ENCODE data around the gene PSMD1. TPM values are rescaled to one million over a fixed set of nuclear protein-coding genes. Genes with fewer than 3 reads are reported as not detected.

The PSMD1 gene
- total and polyA plus RNA-seq, 2 donors (not counting 3 experiments of a cell fraction or from before 2014, with no cell fraction given): 163 to 209 TPM

DNA sequence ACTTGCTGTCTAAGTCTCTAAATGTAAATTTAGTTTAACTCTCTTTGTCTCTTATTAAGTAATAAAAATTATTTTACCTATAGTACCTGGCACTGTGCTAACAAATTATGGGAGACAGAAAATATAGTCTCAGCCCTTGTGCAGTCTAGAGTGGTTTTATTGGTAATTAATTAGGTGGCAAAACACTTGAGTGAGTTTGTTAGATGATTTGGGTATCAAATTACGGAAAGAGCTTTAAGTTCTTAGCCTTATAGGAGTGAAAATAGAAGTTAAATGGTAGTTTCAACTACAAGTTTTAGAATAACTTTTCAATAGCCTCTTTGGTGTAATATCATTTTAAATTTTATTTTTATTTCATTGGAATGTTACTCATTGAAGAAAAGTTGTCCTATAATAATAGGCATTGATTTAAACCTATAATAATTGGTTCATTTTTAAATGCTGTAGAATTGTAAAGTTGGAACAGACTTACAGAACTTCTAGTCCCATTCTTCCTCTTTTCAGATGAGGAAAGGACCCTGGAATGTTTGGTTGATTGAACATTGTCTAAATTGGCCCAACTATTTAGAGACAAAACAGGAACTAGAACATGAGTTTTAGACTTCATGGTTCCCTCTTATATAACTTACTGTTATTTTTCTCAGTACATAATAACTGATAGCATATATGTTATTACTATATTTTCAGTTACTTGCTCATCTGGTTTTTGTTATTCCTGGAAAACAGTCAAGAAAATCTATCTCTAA lies 78.4 kb downstream of the PSMD1 start:
- H3K4me1 ChIP-seq (ENCODE audit: control insufficient read depth, extremely low read depth, insufficient read depth, low read length): peaks cover 33% of the 10 kb centered on the region
- peaks cover 36% of the 10 kb centered on the region for H3K79me2 ChIP-seq (ENCODE audit: control insufficient read depth, insufficient read depth, low read length)
- ChIA-PET POLR2A (interaction anchor here (0.6 kb wide), 1 partner anchor 317 kb away, joined by 10 read pairs; no protein-coding TSS in a partner anchor), CTCF (interaction anchor here (1.0 kb wide), 1 partner anchor 10 kb away, joined by 3 read pairs; no protein-coding TSS in a partner anchor)
- no peak overlapping the region for H2AFZ ChIP-seq (ENCODE audit: low read depth, low read length)
- FAIRE-seq (no peak), DNase-seq (ENCODE audit: low read depth, low spot score) (peak; percentile 24)
- no peak overlapping the region for H3K4me2 ChIP-seq (ENCODE audit: insufficient read depth, low read length)
- intact Hi-C loops (cut with micrococcal nuclease) (no loop called here), dilution Hi-C loops (cut with MboI; ENCODE audit: extremely low pct_ligation_motif_present, low sequenced_read_pairs) (no loop called here)
- no peaks in the 10 kb centered on the region for H3K27me3 ChIP-seq (ENCODE audit: control insufficient read depth in 2 of 2, insufficient read depth in 2 of 2, low read length in 2 of 2)
- no peak overlapping the region for H3K9ac ChIP-seq (replicated peaks; ENCODE audit: extremely low read depth, insufficient read depth, low read length)
- peaks cover 0 to 4% of the 10 kb centered on the region in 2 experiments for H3K36me3 ChIP-seq (ENCODE audit: control insufficient read depth in 2 of 2, extremely low read depth in 1 of 2, insufficient read depth in 2 of 2, low read length in 2 of 2)
- no peaks in the 10 kb centered on the region for H3K9me1 ChIP-seq (replicated peaks; ENCODE audit: control insufficient read depth, extremely low read depth, insufficient read depth, low read length)
- H3K27ac ChIP-seq (ENCODE audit: insufficient read depth, low read depth, low read length): no peak overlapping the region
- H3K4me3 ChIP-seq (replicated peaks in 1 of 3; ENCODE audit: insufficient read depth in 1 of 3, low read depth in 1 of 3, low read length in 3 of 3): no peak overlapping the region
- H3K9me3 ChIP-seq (replicated peaks; ENCODE audit: control insufficient read depth, insufficient read depth, low read length): no peaks in the 10 kb centered on the region
- TF ChIP-seq EZH2 (IDR thresholded peaks at IDR 0.05; ENCODE audit: borderline replicate concordance, low read depth, low read length, severe bottlenecking) (no peak), FOS (IDR thresholded peaks at IDR 0.05; ENCODE audit: borderline replicate concordance, insufficient read depth, low read length) (no peak)
- H4K20me1 ChIP-seq (replicated peaks; ENCODE audit: control insufficient read depth, extremely low read depth, insufficient read depth, low read length): no peaks in the 10 kb centered on the region
- BruUV-seq (replicated peaks): no TSS peak

DNA sequence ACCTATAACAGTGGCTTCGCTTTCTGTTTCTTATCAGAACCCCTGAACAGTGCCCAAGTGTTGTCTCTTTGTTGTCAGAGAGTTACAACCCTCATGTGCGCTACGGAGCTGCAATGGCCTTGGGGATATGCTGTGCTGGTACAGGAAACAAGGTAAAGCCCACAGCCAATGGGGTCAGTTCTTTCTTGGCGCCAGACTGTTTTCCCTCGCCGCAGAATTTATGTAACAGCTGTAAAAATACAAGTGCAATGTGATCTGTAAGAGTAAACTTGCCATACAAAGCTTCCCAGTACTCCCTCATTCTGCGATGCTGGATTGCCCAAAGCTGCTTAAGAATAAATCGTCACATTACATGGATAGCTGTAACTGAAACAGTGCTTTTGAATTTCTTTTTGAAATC lies 82.0 kb downstream of the PSMD1 start:
- Histone ChIP-seq H3K4me1 (ENCODE audit: control insufficient read depth, extremely low read depth, insufficient read depth, low read length) (peaks cover 10% of the 10 kb centered on the region), H2AFZ (ENCODE audit: low read depth, low read length) (no peak overlapping the region), H3K4me2 (ENCODE audit: insufficient read depth, low read length) (no peak overlapping the region), H3K4me3 (replicated peaks in 1 of 3; ENCODE audit: insufficient read depth in 1 of 3, low read depth in 1 of 3, low read length in 3 of 3) (no peak overlapping the region), H3K9me3 (replicated peaks; ENCODE audit: control insufficient read depth, insufficient read depth, low read length) (no peaks in the 10 kb centered on the region), H3K9ac (replicated peaks; ENCODE audit: extremely low read depth, insufficient read depth, low read length) (no peak overlapping the region), H3K36me3 (ENCODE audit: control insufficient read depth in 2 of 2, extremely low read depth in 1 of 2, insufficient read depth in 2 of 2, low read length in 2 of 2) (peaks cover 0 to 4% of the 10 kb centered on the region in 2 experiments), H3K9me1 (replicated peaks; ENCODE audit: control insufficient read depth, extremely low read depth, insufficient read depth, low read length) (no peaks in the 10 kb centered on the region), H4K20me1 (replicated peaks; ENCODE audit: control insufficient read depth, extremely low read depth, insufficient read depth, low read length) (no peaks in the 10 kb centered on the region), H3K27ac (ENCODE audit: insufficient read depth, low read depth, low read length) (no peak overlapping the region), H3K79me2 (ENCODE audit: control insufficient read depth, insufficient read depth, low read length) (peaks cover 17% of the 10 kb centered on the region), H3K27me3 (ENCODE audit: control insufficient read depth in 2 of 2, insufficient read depth in 2 of 2, low read length in 2 of 2) (no peaks in the 10 kb centered on the region)
- no peak for TF ChIP-seq EZH2 (IDR thresholded peaks at IDR 0.05; ENCODE audit: borderline replicate concordance, low read depth, low read length, severe bottlenecking)
- no peak for TF ChIP-seq JUN (IDR thresholded peaks at IDR 0.05; ENCODE audit: borderline replicate concordance, insufficient read depth, insufficient read length, low read depth)
- TF ChIP-seq FOS (IDR thresholded peaks at IDR 0.05; ENCODE audit: borderline replicate concordance, insufficient read depth, low read length): no peak
- TF ChIP-seq POLR2A (IDR thresholded peaks at IDR 0.05; ENCODE audit: low read depth, low read length): no peak
- TF ChIP-seq, protein P1, sequence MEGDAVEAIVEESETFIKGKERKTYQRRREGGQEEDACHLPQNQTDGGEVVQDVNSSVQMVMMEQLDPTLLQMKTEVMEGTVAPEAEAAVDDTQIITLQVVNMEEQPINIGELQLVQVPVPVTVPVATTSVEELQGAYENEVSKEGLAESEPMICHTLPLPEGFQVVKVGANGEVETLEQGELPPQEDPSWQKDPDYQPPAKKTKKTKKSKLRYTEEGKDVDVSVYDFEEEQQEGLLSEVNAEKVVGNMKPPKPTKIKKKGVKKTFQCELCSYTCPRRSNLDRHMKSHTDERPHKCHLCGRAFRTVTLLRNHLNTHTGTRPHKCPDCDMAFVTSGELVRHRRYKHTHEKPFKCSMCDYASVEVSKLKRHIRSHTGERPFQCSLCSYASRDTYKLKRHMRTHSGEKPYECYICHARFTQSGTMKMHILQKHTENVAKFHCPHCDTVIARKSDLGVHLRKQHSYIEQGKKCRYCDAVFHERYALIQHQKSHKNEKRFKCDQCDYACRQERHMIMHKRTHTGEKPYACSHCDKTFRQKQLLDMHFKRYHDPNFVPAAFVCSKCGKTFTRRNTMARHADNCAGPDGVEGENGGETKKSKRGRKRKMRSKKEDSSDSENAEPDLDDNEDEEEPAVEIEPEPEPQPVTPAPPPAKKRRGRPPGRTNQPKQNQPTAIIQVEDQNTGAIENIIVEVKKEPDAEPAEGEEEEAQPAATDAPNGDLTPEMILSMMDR (IDR thresholded peaks at IDR 0.05; ENCODE audit: extremely low read depth in 1 of 2, insufficient read depth in 1 of 2, low read depth in 1 of 2, low read length in 2 of 2): no peak
- TF ChIP-seq, protein P2, sequence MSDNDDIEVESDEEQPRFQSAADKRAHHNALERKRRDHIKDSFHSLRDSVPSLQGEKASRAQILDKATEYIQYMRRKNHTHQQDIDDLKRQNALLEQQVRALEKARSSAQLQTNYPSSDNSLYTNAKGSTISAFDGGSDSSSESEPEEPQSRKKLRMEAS (IDR thresholded peaks at IDR 0.05; ENCODE audit: insufficient read depth, insufficient read length): no peak
- no peak for TF ChIP-seq MYC (IDR thresholded peaks at IDR 0.05; ENCODE audit: low read depth, low read length)
- no peak for TF ChIP-seq POLR2AphosphoS5 (IDR thresholded peaks at IDR 0.05; ENCODE audit: insufficient read depth, low read depth, low read length)
- TF ChIP-seq GATA2 (IDR thresholded peaks at IDR 0.05; ENCODE audit: insufficient read depth, insufficient read length, low read depth, low read length): no peak
- CTCF ChIA-PET: no interaction called here
- BruUV-seq (replicated peaks): no TSS peak
- FAIRE-seq: no peak
- no peak for DNase-seq (ENCODE audit: low read depth, low spot score)
- intact Hi-C loops (cut with micrococcal nuclease) (no loop called here), dilution Hi-C loops (cut with MboI; ENCODE audit: extremely low pct_ligation_motif_present, low sequenced_read_pairs) (no loop called here)
- POLR2A ChIA-PET: no interaction called here
